Neural cell (in vitro differentiated cells): ENCODE data around the gene ADM2. TPM values are rescaled to one million over a fixed set of nuclear protein-coding genes. Genes with fewer than 3 reads are reported as not detected.

Experiments
- H2AFZ ChIP-seq: fragments of 200-600, 300-800 bp; sonication (generic), shearing (Covaris generic); 2 replicates; pipeline ENCODE4 v1.6.0; 2014; ENCODE audit warnings: low read depth, mild to moderate bottlenecking, antibody characterized with exemption, low read length, moderate library complexity
- H3F3A ChIP-seq: fragments of 200-600 bp; shearing (Covaris generic); 2 replicates; pipeline ENCODE4 v1.6.1; 2016; ENCODE audit warnings: mild to moderate bottlenecking, moderate library complexity, mixed read lengths, antibody characterized with exemption, low read length; ENCODE audit not compliant: insufficient read depth, poor library complexity, severe bottlenecking
- H3K27ac ChIP-seq: fragments of 200-600, 300-800 bp; sonication (generic), shearing (Covaris generic); 2 replicates; pipeline ENCODE4 v1.5.1; 2014; ENCODE audit warnings: mild to moderate bottlenecking, low read length, moderate library complexity
- H3K27me3 ChIP-seq: fragments of 300-800, 200-600 bp; sonication (generic), shearing (Covaris generic); 2 replicates; pipeline ENCODE4 v1.6.0; 2014; ENCODE audit warnings: mild to moderate bottlenecking, low read depth, low read length, moderate library complexity; ENCODE audit not compliant: insufficient read depth
- H3K36me3 ChIP-seq: fragments of 300-800, 200-600 bp; sonication (generic), shearing (Covaris generic); 2 replicates; pipeline ENCODE4 v1.5.1; 2014; ENCODE audit warnings: mild to moderate bottlenecking, antibody characterized with exemption, low read length, moderate library complexity; ENCODE audit not compliant: insufficient read depth
- H3K4me2 ChIP-seq: fragments of 300-800, 200-600 bp; sonication (generic), shearing (Covaris generic); 2 replicates; pipeline ENCODE4 v1.6.0; 2014; ENCODE audit warnings: mild to moderate bottlenecking, low read length
- H3K4me3 ChIP-seq: fragments of 300-800, 200-600 bp; sonication (generic), shearing (Covaris generic); 2 replicates; pipeline ENCODE4 v1.5.1; 2014; ENCODE audit warnings: mild to moderate bottlenecking, low read length, moderate library complexity
- H3K79me2 ChIP-seq: fragments of 200-600 bp; shearing (Covaris generic); replicated peaks from 2 replicates; pipeline ENCODE4 v1.6.0; 2014; ENCODE audit warnings: mild to moderate bottlenecking, low read length, moderate library complexity; ENCODE audit not compliant: insufficient read depth
- H3K9ac ChIP-seq: fragments of 300-800, 200-600 bp; sonication (generic), shearing (Covaris generic); 2 replicates; pipeline ENCODE4 v1.6.1; 2016; ENCODE audit warnings: mild to moderate bottlenecking, low read length, mixed read lengths
- H3K9me2 ChIP-seq: fragments of 200-600 bp; shearing (Covaris generic); 2 replicates; pipeline ENCODE4 v1.6.1; 2016; ENCODE audit warnings: mild to moderate bottlenecking, low read length, mixed read lengths; ENCODE audit not compliant: insufficient read depth
- H3K9me3 ChIP-seq: fragments of 200-600, 300-800 bp; sonication (generic), shearing (Covaris generic); 2 replicates; pipeline ENCODE4 v1.6.1; 2016; ENCODE audit warnings: mild to moderate bottlenecking, mixed run types, low read length, moderate library complexity, mixed read lengths
- H4K20me1 ChIP-seq: fragments of 200-600 bp; shearing (Covaris generic); 2 replicates; pipeline ENCODE4 v1.6.1; 2016; ENCODE audit warnings: mild to moderate bottlenecking, mixed run types; ENCODE audit not compliant: insufficient read depth
- CTCF ChIP-seq: fragments of 450-650 bp; IDR thresholded peaks from 2 replicates; pipeline ENCODE4 v1.5.1; 2014; ENCODE audit warnings: antibody characterized with exemption, mild to moderate bottlenecking, moderate library complexity; ENCODE audit not compliant: poor library complexity, severe bottlenecking
- EP300 ChIP-seq: fragments of 450-650 bp; conservative IDR thresholded peaks from 2 replicates; pipeline ENCODE4 v1.6.1; 2014; ENCODE audit warnings: antibody characterized with exemption, mild to moderate bottlenecking, moderate library complexity; ENCODE audit not compliant: poor library complexity, severe bottlenecking
- EZH2 ChIP-seq: fragments of 200-600, 300-800 bp; shearing (Covaris generic), sonication (generic); IDR thresholded peaks from 2 replicates; pipeline ENCODE4 v1.6.1; 2014; ENCODE audit warnings: antibody characterized with exemption, low read length, borderline replicate concordance, mild to moderate bottlenecking; ENCODE audit not compliant: insufficient read depth, poor library complexity, severe bottlenecking
- MXI1 ChIP-seq: fragments of 450-650 bp; conservative IDR thresholded peaks from 2 replicates; pipeline ENCODE4 v1.6.1; 2014; ENCODE audit warnings: antibody characterized with exemption, mild to moderate bottlenecking; ENCODE audit not compliant: poor library complexity, severe bottlenecking
- POLR2AphosphoS5 ChIP-seq: IDR thresholded peaks from 2 replicates; pipeline ENCODE4 v1.6.1; 2012
- SMC3 ChIP-seq: fragments of 450-650 bp; conservative IDR thresholded peaks from 2 replicates; pipeline ENCODE4 v1.6.1; 2014; ENCODE audit warnings: antibody characterized with exemption, mild to moderate bottlenecking, moderate library complexity; ENCODE audit not compliant: poor library complexity
- TAF1 ChIP-seq: IDR thresholded peaks from 2 replicates; pipeline ENCODE4 v1.6.1; 2012; ENCODE audit warnings: low read depth
- polyA plus RNA-seq: library from polyadenylated mRNA; depleted of rRNA; stranded (reverse); fragments of >200 nt; gene quantifications from 2 replicates; pipeline ENCODE4 v1.2.3, GENCODE V29; 2014

Gene ADM2
- polyA plus RNA-seq, 1 donor from 2014 or later, result not detected

- no peak overlapping the region for H2AFZ ChIP-seq
- H3F3A ChIP-seq, result no peaks in the 10 kb centered on the region
- H3K27me3 ChIP-seq, result no peaks in the 10 kb centered on the region
- TF ChIP-seq EP300, result no peak
- peak; percentile 15 for TF ChIP-seq POLR2AphosphoS5
- H3K9me2 ChIP-seq, result no peaks in the 10 kb centered on the region
- H3K9ac ChIP-seq, result no peak overlapping the region
- no peaks in the 10 kb centered on the region for H3K36me3 ChIP-seq
- no peaks in the 10 kb centered on the region for H3K9me3 ChIP-seq
- H3K79me2 ChIP-seq, result no peaks in the 10 kb centered on the region
- no peak overlapping the region for H3K4me2 ChIP-seq
- no peak overlapping the region for H3K27ac ChIP-seq
- H4K20me1 ChIP-seq, result no peaks in the 10 kb centered on the region
- no peak overlapping the region for H3K4me3 ChIP-seq
Observed at GRCh38 chr22:50443801-50444625, 37.3 kb upstream of the ADM2 start.

DNA sequence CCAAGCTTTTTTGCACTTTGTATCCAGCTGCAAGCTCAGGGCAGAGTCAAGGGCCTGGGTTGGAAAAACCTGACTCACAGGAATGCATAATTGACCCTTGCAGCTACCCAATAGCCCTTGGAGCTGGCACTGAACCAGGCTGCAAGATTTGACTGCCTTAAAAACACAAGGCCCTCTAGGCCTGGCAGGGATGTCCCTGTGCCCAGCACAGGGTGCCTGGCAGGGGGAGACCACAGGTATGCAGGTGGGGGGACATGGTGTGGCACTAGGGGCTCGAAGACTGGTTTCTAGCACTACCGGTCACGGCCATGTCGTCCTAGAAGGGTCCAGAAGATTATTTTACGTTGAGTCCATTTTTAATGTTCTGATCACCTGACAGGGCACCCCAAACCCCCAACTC, 36.7 kb upstream of the ADM2 start:
- TF ChIP-seq EZH2, result no peak
- peak; percentile 2 for TF ChIP-seq POLR2AphosphoS5
- no peak for TF ChIP-seq EP300
- TF ChIP-seq MXI1, result no peak
- TF ChIP-seq TAF1, result no peak
- TF ChIP-seq CTCF, result no peak
- TF ChIP-seq SMC3, result no peak
- Histone ChIP-seq H3K27me3 (no peaks in the 10 kb centered on the region), H3F3A (no peaks in the 10 kb centered on the region), H3K9ac (no peak overlapping the region), H2AFZ (no peak overlapping the region), H3K4me2 (no peak overlapping the region), H3K9me2 (no peaks in the 10 kb centered on the region), H3K27ac (no peak overlapping the region), H3K36me3 (no peaks in the 10 kb centered on the region), H3K4me3 (no peak overlapping the region), H3K79me2 (no peaks in the 10 kb centered on the region), H3K9me3 (no peaks in the 10 kb centered on the region), H4K20me1 (no peaks in the 10 kb centered on the region)

- H4K20me1 ChIP-seq, result no peaks in the 10 kb centered on the region
- H3K27ac ChIP-seq, result no peak overlapping the region
- no peaks in the 10 kb centered on the region for H3K79me2 ChIP-seq
- H3K9ac ChIP-seq, result no peak overlapping the region
- no peaks in the 10 kb centered on the region for H3K9me2 ChIP-seq
- H3K4me2 ChIP-seq, result no peak overlapping the region
- no peaks in the 10 kb centered on the region for H3K27me3 ChIP-seq
- TF ChIP-seq POLR2AphosphoS5 (peak; percentile 34), CTCF (no peak)
- H3K4me3 ChIP-seq, result no peak overlapping the region
- H3F3A ChIP-seq, result no peaks in the 10 kb centered on the region
- no peaks in the 10 kb centered on the region for H3K9me3 ChIP-seq
- no peak overlapping the region for H2AFZ ChIP-seq
- no peaks in the 10 kb centered on the region for H3K36me3 ChIP-seq
Observed at GRCh38 chr22:50445071-50445879, 36.1 kb upstream of the ADM2 start.
